GM10847 (cell line): Measurements from ENCODE around the gene STK40.

Experiments used
- POLR2A ChIP-seq: IDR thresholded peaks from 2 replicates; pipeline ENCODE4 v1.6.1; 2011; ENCODE audit not compliant: insufficient read length; ENCODE audit errors: extremely low read depth

STK40 gene

GRCh38 chr1:36387141-36387949 is 1.6 kb upstream of the STK40 start:
- TF ChIP-seq POLR2A = no peak

- peak; percentile 78 for TF ChIP-seq POLR2A
Measured at GRCh38 chr1:36386265-36387140, 779 bp upstream of the STK40 start.

DNA sequence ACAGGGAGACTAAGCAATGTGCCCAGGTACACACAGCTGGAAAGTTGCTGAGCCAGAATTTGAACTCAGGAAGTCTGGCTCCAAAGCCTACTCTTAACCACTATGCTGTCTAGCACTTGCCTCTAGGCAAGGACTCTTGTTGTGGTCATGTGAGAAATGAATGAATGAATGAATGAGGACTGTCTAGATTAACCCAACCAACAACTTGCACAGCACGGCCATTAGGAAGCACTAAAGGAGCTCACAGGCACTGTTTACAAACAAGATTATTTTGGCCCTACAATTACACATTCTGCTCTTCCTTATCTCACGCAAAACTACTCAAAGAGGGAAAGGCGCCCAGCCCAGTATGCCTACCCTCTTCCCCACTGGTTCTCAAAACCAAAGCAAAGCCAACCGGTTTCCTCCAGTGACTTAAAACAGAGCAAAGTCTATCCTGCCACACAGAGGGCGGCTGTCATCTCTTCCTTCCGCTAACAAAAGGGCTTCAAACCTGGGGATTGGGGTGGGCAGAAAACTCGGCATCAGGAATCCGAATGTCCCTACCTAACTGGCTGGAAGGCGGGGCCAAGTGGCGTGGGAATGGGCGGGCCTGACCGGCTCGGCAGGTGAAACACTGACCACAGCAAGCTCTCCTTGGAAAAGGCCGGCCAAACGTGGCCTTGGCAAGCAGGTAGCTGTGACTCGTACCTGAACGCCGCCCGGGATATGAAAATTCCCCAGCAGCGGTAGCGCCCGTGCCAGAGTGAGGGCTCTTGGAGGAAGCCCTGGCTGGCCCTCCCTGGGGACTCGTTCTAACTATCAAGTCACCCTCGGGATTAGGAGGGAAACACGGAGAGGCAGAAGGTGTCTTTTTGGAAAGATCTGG is 948 bp downstream of the STK40 start:
- no peak for TF ChIP-seq POLR2A

- no peak for TF ChIP-seq POLR2A
Measured at GRCh38 chr1:36383240-36383639, 2.5 kb downstream of the STK40 start.

- no peak for TF ChIP-seq POLR2A
Measured at GRCh38 chr1:36382669-36383068, 3.1 kb downstream of the STK40 start.

- no peak for TF ChIP-seq POLR2A
Measured at GRCh38 chr1:36382231-36382630, 3.5 kb downstream of the STK40 start.

GRCh38 chr1:36381405-36381804 is 4.3 kb downstream of the STK40 start:
- no peak for TF ChIP-seq POLR2A

- no peak for TF ChIP-seq POLR2A
Measured at GRCh38 chr1:36380782-36381181, 4.9 kb downstream of the STK40 start.

- no peak for TF ChIP-seq POLR2A
Measured at GRCh38 chr1:36380143-36380619, 5.5 kb downstream of the STK40 start.

- TF ChIP-seq POLR2A = no peak
Measured at GRCh38 chr1:36377791-36378492, 7.8 kb downstream of the STK40 start.

GRCh38 chr1:36372617-36373016 is 13.1 kb downstream of the STK40 start:
- TF ChIP-seq POLR2A = no peak

DNA sequence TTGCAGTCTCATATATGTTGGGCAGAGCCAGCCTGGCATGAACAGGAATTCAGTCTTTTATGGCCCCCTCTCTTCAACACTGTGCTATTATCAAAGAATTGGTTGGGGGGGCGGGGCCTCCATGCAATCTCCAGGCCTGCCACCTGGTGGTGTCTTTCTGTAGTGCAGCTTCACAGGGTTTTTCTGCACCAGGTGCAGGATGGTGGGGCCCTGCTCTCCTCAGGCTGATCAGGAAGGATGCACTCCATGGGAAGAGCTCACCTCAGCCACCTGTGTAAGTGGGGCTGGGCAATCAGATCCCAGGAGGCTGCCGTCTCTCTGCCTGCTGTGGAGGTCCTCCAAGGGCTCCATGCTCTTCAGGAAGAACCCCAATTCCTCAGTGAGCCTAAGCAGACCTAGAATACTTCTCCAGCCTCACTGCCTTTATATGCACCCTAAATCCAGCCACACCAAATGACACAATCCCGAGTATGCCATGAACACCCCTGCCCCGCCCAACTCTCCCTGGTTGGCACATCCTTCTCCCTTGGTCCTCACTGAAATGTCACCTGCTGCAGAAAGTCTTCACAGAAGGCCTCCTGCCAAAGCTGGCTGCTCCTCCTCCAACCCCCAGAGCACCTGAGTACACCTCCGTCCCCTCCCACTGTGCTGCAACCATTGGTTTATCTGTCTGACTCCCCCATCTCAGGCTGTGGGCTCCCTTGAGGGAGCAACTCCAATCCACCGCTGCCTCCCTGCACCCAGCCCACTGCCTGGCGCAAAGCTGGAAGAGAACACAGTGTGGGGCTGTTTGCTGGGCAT is 16.5 kb downstream of the STK40 start:
- TF ChIP-seq POLR2A = no peak

GRCh38 chr1:36367798-36368197 is 17.9 kb downstream of the STK40 start:
- no peak for TF ChIP-seq POLR2A

DNA sequence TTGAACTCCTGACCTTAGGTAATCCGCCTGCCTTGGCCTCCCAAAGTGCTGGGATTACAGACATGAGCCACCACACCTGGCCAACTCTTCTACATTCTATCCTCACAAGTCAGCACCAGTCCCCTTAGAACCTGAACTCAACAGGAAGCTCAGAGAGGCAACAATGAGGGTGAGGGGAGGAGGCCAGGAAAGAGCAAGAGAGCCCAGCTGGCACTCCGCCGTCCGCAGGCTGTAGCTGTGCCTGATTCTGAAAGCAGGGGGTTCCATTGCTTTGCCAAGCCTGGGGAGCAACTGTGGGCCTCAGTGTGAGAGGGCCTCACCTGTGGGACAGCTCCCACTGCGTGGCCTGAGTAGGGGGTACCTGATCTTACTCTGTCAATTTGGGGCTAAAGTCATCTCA is 18.7 kb downstream of the STK40 start:
- no peak for TF ChIP-seq POLR2A
